Small intestine (tissue), 7 donors: Measurements from ENCODE around the gene SNRK. TPM values are rescaled to one million over a fixed set of nuclear protein-coding genes. Genes with fewer than 3 reads are reported as not detected.

Source experiments
- DNase-seq, 2 donors: peaks; one replicate each; pipeline versions ENCODE4 v3.0.0 to v3.0.0-alpha.2; 2013
- FAIRE-seq: peaks from 2 replicates; lab custom pipeline; 2012; peaks lifted over from hg19 to GRCh38; lab: Jason Lieb, UNC
- H3K27ac ChIP-seq, 3 donors: one replicate each; pipeline ENCODE4 v1.5.1; 2013; ENCODE audit warnings: low read length in 2 of 3, mild to moderate bottlenecking in 2 of 3, control low read depth in 1 of 3, inconsistent platforms in 1 of 3, low read depth in 1 of 3, moderate library complexity in 1 of 3
- H3K27me3 ChIP-seq, 3 donors: one replicate each; pipeline ENCODE4 v1.6.1; 2013; ENCODE audit warnings: low read length in 3 of 3, inconsistent platforms in 1 of 3; ENCODE audit not compliant: control insufficient read depth in 3 of 3, insufficient read depth in 3 of 3
- H3K36me3 ChIP-seq, 3 donors: one replicate each; pipeline ENCODE4 v1.6.1; 2013; ENCODE audit warnings: low read length in 3 of 3, inconsistent platforms in 1 of 3, low read depth in 1 of 3, mild to moderate bottlenecking in 1 of 3, moderate library complexity in 1 of 3; ENCODE audit not compliant: control insufficient read depth in 3 of 3, insufficient read depth in 2 of 3
- H3K4me1 ChIP-seq, 3 donors: one replicate each; pipeline ENCODE4 v1.6.1; 2013; ENCODE audit warnings: low read length in 2 of 3, inconsistent platforms in 1 of 3, low read depth in 1 of 3, mild to moderate bottlenecking in 1 of 3, moderate library complexity in 1 of 3; ENCODE audit not compliant: control insufficient read depth in 3 of 3, insufficient read depth in 2 of 3
- H3K4me3 ChIP-seq, 3 donors: one replicate each; pipeline ENCODE4 v1.5.1; 2013; ENCODE audit warnings: low read length in 3 of 3, control low read depth in 1 of 3, inconsistent platforms in 1 of 3, low read depth in 1 of 3, mild to moderate bottlenecking in 1 of 3, moderate library complexity in 1 of 3
- H3K9me3 ChIP-seq, 2 donors: one replicate each; pipeline ENCODE4 v1.6.1; 2013; ENCODE audit warnings: low read depth in 1 of 2, low read length in 1 of 2; ENCODE audit not compliant: control insufficient read depth in 2 of 2, insufficient read depth in 1 of 2
- WGBS, 3 donors: extraction: QIAGEN DNeasy Blood & Tissue Kit; methylation state at CpG; one replicate each; pipeline ENCODE4 v1.1.7; 2013; 5-methylcytosine and 5-hydroxymethylcytosine counted together
- polyA plus RNA-seq, 4 donors: library from polyadenylated mRNA; stranded (reverse) in 3 of 4; unstranded in 1 of 4; fragments of 200-250 nt in 3 of 4; fragments of 120-200 nt in 1 of 4; gene quantifications; one replicate each; pipeline versions ENCODE4 v1.2.1 to v1.2.3, GENCODE V29; 2013
- donor health status: healthy with polysubstance abuse.
- donor health status: control.
- donor health status: control.
- donor health status: Bipolar disorder and iron deficiency.
- donor health status: healthy.

SNRK gene
- polyA plus RNA-seq, 4 donors = 14.9 to 27.5 (median 17.3) TPM

DNA sequence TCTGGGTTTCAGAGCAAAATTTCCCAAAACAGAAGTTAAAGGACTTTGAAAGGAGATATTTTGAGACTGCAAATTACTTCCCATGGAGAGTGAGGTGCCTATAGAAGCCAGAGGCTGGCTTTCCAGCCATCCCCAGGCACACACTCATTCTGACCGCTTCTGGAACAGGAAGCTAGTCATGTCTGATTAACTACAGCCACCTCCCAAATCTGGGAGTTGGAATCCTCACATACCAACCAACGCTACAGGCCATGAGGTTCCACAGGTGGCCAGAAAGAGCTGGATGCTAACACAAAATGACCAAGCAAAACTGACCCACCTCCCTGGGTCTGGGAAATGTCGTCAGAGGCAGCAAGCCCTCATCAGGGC is 87.2 kb downstream of the SNRK start:
- Histone ChIP-seq H3K9me3 (no peaks in the 10 kb centered on the region), H3K27ac (no peak overlapping the region), H3K27me3 (no peaks in the 10 kb centered on the region), H3K4me3 (no peak overlapping the region), H3K4me1 (peaks cover 0 to 3% (median 0%) of the 10 kb centered on the region in 3 donors), H3K36me3 (peaks cover 0 to 3% (median 0%) of the 10 kb centered on the region in 3 donors)
- DNase-seq (no peak), FAIRE-seq (no peak)
- WGBS, 3 donors = 90 to 93% (median 93%) methylated on average over 3 of the region's 3 CpGs

DNA sequence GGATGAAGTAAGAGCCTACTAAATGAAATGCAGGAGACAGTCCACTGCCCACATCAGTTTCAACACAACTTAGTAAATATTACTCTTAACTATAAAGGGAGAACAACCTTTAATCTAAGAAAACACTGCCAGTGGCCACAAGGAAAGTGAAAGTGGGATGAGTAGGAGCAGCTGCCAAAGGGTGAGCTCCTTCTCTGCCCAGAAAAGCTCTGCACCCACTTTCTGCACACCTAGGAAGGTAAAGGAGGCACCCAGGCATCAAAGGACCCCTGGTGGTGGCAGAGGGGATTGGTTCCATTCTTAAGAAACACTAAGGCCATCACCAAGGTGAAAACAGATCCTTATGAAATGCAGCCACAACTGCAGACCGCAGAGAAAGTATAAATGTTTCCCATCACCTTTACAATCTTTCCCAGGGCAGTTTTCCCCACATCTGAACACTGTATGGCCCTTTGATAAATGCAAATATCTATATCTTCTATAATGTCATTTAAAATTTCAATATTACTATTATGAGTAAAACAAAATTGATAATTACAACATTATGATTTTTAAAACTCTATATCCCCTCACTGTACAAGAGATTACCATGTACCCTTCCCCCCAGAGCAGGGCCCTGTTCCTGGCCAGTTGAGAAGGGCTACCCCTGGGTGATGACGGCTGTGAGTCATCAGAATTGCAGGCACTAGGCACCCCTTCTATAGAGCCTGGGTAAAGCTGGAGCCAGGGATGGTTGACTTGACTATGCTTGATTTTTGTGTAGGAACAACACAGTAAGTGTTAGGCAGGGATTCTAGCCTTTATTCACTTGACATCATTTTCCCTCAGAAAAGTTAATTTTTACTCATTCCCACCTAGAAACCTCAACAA is 92.0 kb downstream of the SNRK start:
- DNase-seq (peak; percentile 68 to 69), FAIRE-seq (no peak)
- H3K36me3 ChIP-seq = peaks cover 0 to 3% (median 0%) of the 10 kb centered on the region in 3 donors
- peak overlapping the region in 1 of 3 donors; percentile 17 for H3K27ac ChIP-seq
- 72 to 90% (median 84%) methylated on average over 2 of the region's 2 CpGs for WGBS, 3 donors
- no peaks in the 10 kb centered on the region for H3K9me3 ChIP-seq
- H3K27me3 ChIP-seq = no peaks in the 10 kb centered on the region
- peaks cover 0 to 3% (median 0%) of the 10 kb centered on the region in 3 donors for H3K4me1 ChIP-seq
- H3K4me3 ChIP-seq = no peak overlapping the region

DNA sequence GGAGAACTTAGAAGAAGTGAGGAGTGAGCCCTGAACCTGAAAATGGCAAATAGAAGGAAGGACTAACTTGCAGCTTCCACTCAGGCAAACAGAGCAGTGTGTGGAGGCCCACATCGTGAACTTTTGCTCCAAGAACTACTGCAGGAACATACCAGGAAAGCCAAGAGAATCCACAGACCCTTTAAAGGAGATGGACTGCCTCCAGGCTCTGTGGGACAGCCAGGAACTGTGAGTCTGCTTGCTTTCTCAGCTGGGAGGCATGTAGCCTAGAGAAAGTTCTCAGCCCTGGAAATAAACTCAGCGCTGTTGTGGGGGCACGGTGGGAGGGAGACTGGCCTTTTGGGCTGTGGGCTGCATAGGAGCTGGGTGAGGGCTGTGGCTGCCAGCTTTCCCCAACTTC is 93.0 kb downstream of the SNRK start:
- Histone ChIP-seq H3K4me1 (peaks cover 0 to 3% (median 0%) of the 10 kb centered on the region in 3 donors), H3K27ac (peak overlapping the region in 1 of 3 donors; percentile 66), H3K4me3 (no peak overlapping the region), H3K9me3 (no peaks in the 10 kb centered on the region), H3K27me3 (no peaks in the 10 kb centered on the region), H3K36me3 (peaks cover 0 to 3% (median 0%) of the 10 kb centered on the region in 3 donors)
- DNase-seq (no peak), FAIRE-seq (no peak)
- WGBS, 3 donors = 65 to 84% (median 80%) methylated on average over 3 of the region's 3 CpGs

DNA sequence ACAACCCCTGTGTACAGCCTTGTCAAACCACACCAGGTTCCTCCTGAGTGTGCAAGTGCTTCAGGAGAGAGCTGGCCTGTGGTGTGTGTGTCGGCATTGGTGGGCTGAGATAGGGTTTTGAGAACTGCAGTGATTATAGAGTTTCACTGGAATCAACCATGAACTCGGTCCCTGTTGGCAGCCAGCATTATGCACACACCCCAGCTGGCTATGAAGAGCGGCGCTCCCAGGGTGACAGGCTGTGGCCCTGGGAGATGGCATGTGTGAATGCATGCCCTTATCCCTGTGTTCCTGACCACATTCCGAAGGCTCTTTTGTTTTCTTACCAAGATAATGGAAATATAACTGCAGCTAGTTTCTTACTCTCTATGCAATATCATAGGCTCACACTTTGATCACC is 101.8 kb downstream of the SNRK start:
- FAIRE-seq (no peak), DNase-seq (no peak)
- Histone ChIP-seq H3K9me3 (no peaks in the 10 kb centered on the region), H3K27me3 (no peaks in the 10 kb centered on the region), H3K27ac (peak overlapping the region in 1 of 3 donors; percentile 17), H3K4me3 (no peak overlapping the region), H3K4me1 (peaks cover 0 to 13% (median 0%) of the 10 kb centered on the region in 3 donors), H3K36me3 (no peaks in the 10 kb centered on the region)
- WGBS, 3 donors = 89 to 97% (median 95%) methylated on average over 5 of the region's 5 CpGs

DNA sequence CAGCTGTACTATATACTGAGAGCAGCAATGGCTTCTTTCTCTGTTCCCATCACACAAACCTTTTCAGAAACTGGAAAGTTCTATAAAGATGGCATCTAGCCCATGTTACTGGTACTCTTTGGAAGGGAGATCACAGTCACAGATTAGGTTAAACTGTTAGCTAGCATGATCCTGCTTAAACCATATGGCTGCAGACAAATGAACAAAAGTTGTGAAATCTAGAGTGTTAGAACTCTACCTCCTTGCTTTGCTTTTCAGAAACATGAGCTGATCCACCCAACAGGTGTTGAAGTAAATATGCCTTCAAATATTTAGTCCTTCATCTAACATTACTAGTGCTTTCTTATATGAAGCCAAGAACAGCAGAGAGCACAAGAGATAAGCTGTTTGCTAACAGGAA is 102.6 kb downstream of the SNRK start:
- no peak for DNase-seq
- FAIRE-seq = no peak
- no peaks in the 10 kb centered on the region for H3K27me3 ChIP-seq
- peaks cover 0 to 13% (median 0%) of the 10 kb centered on the region in 3 donors for H3K4me1 ChIP-seq
- H3K27ac ChIP-seq = peak overlapping the region in 1 of 3 donors; percentile 96
- no peak overlapping the region for H3K4me3 ChIP-seq
- H3K9me3 ChIP-seq = no peaks in the 10 kb centered on the region
- no peaks in the 10 kb centered on the region for H3K36me3 ChIP-seq

DNA sequence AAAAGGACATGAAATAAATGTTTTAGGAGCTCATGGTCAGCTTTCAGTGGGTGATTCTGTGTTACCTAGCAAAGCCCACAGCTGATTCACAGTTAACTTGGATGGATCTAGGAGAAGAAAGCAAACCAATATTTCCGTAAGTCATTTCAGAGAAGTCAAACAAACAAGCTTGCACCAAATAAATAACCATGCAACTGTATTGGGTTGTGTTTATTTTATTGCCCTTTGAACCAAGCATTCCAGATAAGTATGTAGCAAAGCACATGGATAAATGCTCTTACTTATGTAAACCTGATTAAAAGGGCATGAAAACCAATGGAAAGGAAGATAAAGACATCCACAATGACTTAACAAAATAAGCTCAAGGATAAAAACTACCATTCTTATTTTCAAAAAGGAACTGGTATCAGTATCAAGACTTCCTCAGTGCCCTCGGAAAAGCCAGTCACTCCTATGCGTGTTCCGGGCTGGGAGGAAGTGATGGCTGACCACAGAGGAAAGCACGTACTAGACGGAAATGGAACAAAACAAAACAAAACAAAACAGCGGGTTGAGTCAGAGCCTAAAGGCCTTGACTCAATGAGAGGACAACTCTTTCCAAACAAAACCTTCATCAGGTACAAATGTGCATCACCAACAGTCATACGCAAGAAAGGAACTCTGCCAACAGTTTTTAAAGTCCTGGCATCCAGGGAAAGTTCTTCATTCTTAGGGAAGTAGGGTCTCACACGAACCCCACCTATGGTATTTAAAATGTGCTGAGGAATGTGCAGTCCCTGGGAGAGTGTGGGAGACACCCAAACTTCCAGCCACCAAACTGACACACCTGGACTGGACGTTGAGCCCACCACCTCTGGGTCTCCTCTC is 103.3 kb downstream of the SNRK start:
- H3K4me3 ChIP-seq = no peak overlapping the region
- peak overlapping the region; percentile 14 to 96 (median 47) for H3K27ac ChIP-seq
- no peaks in the 10 kb centered on the region for H3K36me3 ChIP-seq
- no peaks in the 10 kb centered on the region for H3K27me3 ChIP-seq
- FAIRE-seq (no peak), DNase-seq (peak; percentile 10 to 64)
- 58 to 77% (median 66%) methylated on average over 10 of the region's 10 CpGs for WGBS, 3 donors
- no peaks in the 10 kb centered on the region for H3K9me3 ChIP-seq
- H3K4me1 ChIP-seq = peaks cover 0 to 14% (median 0%) of the 10 kb centered on the region in 3 donors

DNA sequence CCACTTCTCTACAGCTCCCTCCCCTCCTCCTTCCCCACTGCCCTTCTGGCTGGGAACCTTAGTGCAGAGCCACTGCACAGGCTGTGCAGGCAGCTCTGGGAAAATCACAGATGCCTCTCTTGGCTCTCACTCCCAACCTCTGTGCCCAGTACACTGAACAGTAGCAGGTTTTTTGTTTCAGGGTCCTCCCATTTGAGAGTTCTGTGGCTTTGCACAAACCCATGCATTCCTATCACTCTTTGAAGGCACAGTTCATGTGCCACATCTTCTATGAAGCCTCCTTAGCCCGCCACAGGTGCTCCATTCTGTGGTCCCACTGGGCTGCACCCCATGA is 103.9 kb downstream of the SNRK start:
- Histone ChIP-seq H3K4me1 (peaks cover 0 to 14% (median 0%) of the 10 kb centered on the region in 3 donors), H3K27ac (peak overlapping the region; percentile 14 to 96 (median 47)), H3K4me3 (no peak overlapping the region), H3K36me3 (no peaks in the 10 kb centered on the region), H3K27me3 (no peaks in the 10 kb centered on the region), H3K9me3 (no peaks in the 10 kb centered on the region)
- DNase-seq (no peak), FAIRE-seq (no peak)
- WGBS, 3 donors = 89 to 94% (median 90%) methylated on average over 1 of the region's 1 CpG

DNA sequence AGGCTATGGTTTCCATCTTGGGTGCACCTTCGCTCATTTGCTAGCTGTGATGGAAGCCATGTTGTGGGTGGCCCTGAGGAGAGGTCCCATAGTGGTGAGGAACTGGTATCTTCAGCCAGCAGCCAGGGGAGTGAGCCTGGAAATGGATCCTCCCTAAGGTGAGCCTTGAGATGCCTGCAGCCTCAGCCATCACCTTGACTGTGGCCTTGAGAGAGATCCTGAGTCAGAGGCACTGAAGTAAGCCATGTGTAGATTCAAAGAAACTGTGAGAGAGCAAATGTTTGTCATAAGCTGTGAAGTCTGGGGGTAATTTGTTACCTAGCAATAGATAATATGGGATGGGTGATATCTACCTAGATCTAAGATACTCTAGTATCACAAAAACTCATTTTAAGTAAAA is 105.3 kb downstream of the SNRK start:
- Histone ChIP-seq H3K4me1 (peaks cover 0 to 14% (median 0%) of the 10 kb centered on the region in 3 donors), H3K4me3 (no peak overlapping the region), H3K9me3 (no peaks in the 10 kb centered on the region), H3K27ac (peak overlapping the region in 1 of 3 donors; percentile 52), H3K36me3 (no peaks in the 10 kb centered on the region), H3K27me3 (no peaks in the 10 kb centered on the region)
- 37 to 100% (median 95%) methylated on average over 1 of the region's 1 CpG for WGBS, 3 donors
- FAIRE-seq = no peak
- DNase-seq = no peak
